Stimulated activated naive CD8-positive, alpha-beta T cell treated with anti-CD3 and anti-CD28 coated beads, Interleukin-15, amount 100 ng/mL, for 72 hours (primary cell): Measurements from ENCODE around the gene TSEN2.

Experiments
- ATAC-seq: fragments of 150-1000 bp; cut with Tn5 transposase; 2 replicates; pipeline ENCODE4 v1.10.0; 2021; ENCODE audit warnings: mild to moderate bottlenecking, moderate library complexity
- DNase-seq, 2 donors: peaks; one replicate each; pipeline ENCODE4 v3.0.0; 2021 to 2022
- H3K27ac Mint-ChIP-seq, 2 donors: one replicate each; pipeline ENCODE4 v1.8.0; 2022; ENCODE audit warnings: mild to moderate bottlenecking in 2 of 2, mixed read lengths in 2 of 2, moderate library complexity in 2 of 2
- H3K27me3 Mint-ChIP-seq: one replicate; pipeline ENCODE4 v1.8.0; 2022; ENCODE audit warnings: mixed read lengths
- H3K4me1 Mint-ChIP-seq: one replicate; pipeline ENCODE4 v1.8.0; 2022; ENCODE audit warnings: mild to moderate bottlenecking, mixed read lengths
- H3K4me3 Mint-ChIP-seq, 2 donors: one replicate each; pipeline ENCODE4 v1.8.0; 2022; ENCODE audit warnings: mild to moderate bottlenecking in 2 of 2, mixed read lengths in 2 of 2, moderate library complexity in 1 of 2
- H3K9me3 Mint-ChIP-seq, 2 donors: one replicate each; pipeline ENCODE4 v1.8.0; 2022; ENCODE audit warnings: mixed read lengths in 2 of 2

Gene TSEN2

DNA sequence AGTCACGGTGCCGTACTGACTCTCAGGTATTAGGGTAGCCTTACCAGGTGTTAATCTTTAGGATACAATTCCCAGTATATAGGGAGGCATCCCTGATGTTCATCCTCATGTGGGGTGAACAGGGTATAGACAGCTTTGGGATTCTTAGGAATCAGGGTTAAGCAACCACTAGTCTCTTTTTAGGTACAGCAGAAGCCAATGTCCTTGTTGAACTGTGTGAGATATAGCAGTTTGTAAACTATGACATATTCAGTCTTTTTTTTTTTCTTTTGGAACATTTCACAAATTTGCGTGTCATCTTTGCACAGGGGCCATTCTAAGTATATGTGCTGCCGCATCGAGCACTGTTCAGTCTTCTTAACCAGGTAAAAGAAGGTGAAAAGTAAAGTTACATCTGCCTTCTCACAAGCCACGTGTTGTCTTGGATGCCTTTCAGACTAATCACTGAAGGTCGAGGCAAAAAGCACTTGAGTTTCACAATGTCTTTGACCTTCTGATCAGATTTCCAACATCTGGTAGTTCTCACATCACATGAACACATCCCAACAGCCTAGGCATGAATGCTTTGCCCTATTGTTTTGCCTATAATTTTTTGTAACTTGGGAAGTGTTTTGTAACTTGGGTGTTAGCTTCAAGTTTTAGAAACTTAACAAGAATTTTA is 17.2 kb downstream of the TSEN2 start:
- H3K9me3 Mint-ChIP-seq: no peaks in the 10 kb centered on the region
- ATAC-seq (no peak), DNase-seq (no peak)
- no peaks in the 10 kb centered on the region for H3K4me1 Mint-ChIP-seq
- H3K4me3 Mint-ChIP-seq: no peak overlapping the region
- H3K27ac Mint-ChIP-seq: no peak overlapping the region
- H3K27me3 Mint-ChIP-seq: no peaks in the 10 kb centered on the region

DNA sequence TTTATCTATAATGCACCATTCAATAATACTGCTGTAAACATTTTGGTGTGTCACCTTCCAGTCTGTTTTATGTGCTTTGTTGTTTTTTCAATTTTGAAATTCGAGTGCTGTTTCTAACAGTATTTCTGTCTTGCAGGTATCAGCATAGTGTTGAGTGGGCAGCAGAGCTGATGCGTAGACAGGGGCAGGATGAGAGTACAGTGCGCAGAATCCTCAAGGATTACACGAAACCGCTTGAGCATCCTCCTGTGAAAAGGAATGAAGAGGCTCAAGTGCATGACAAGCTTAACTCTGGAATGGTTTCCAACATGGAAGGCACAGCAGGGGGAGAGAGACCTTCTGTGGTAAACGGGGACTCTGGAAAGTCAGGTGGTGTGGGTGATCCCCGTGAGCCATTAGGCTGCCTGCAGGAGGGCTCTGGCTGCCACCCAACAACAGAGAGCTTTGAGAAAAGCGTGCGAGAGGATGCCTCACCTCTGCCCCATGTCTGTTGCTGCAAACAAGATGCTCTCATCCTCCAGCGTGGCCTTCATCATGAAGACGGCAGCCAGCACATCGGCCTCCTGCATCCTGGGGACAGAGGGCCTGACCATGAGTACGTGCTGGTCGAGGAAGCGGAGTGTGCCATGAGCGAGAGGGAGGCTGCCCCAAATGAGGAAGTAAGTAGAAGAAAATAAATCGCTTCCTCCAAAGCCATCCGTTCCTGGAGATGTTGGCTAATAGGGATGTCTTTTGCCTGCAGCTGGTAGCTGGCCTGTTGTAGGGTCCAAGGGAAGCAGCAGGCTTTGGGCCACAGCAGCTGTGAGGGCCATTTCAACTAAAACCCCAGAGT is 19.1 kb downstream of the TSEN2 start:
- Mint-ChIP-seq H3K9me3 (no peaks in the 10 kb centered on the region), H3K27ac (no peak overlapping the region), H3K4me3 (no peak overlapping the region), H3K27me3 (no peaks in the 10 kb centered on the region), H3K4me1 (no peaks in the 10 kb centered on the region)
- ATAC-seq (no peak), DNase-seq (no peak)

DNA sequence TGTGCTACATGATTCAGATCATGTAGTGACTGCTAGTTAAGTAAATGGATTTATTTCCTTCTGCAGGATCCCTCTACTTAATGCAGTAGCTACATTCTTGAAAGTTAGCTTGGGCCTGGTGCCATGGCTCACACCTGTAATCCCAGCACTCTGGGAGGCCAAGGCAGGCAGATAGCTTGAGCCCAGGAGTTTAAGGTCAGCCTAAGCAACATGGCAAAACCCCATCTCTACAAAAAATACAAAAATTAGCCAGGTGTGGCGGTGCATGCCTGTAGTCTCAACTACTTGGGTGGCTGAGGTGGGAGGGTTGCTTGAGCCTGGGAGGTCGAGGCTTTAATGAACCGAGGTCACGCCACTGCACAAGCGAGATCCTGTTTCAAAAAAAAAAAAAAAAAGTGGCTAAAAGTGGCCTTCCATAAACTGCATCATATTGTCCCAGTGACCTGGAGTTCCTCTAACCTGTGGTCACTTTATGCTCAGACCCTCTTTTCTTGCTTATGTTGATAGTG is 22.0 kb downstream of the TSEN2 start:
- no peaks in the 10 kb centered on the region for H3K27me3 Mint-ChIP-seq
- ATAC-seq: no peak
- no peaks in the 10 kb centered on the region for H3K9me3 Mint-ChIP-seq
- DNase-seq: no peak
- no peak overlapping the region for H3K4me3 Mint-ChIP-seq
- H3K27ac Mint-ChIP-seq: peak overlapping the region in 1 of 2 donors; percentile 50
- H3K4me1 Mint-ChIP-seq: no peaks in the 10 kb centered on the region

DNA sequence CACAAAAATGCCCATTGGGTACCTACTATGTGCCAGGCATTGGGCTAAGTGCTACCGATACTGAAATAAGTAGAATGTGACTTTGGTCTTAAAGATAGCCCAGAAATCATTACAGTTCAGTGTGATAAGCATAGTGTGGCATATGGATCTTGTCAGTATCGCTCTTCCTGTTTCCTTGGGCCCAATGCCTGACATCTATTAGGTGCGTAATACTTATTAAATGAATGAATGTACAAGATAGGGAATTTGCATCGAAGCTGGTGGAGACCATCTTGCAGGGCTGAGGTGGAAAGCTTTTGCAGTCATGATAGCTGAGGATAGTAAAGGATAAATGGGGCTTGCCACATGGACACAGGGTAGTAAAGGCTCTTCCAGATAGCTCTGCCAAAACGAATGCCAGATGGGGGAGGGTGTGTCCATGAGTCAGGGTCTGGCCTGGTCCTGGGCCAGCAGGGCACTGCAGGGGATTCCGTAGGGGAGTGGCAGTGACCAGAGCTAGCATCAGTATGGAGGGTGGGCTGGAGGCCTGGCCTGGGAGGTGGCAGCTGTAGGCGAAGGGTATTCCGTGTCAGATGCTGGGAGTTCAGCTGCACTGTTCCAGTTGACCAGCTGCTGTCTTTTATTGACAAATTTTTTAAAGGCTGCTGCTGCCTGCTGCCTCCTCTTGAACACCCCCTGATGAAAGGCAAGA is 23.5 kb downstream of the TSEN2 start:
- no peaks in the 10 kb centered on the region for H3K9me3 Mint-ChIP-seq
- H3K27ac Mint-ChIP-seq: no peak overlapping the region
- H3K27me3 Mint-ChIP-seq: no peaks in the 10 kb centered on the region
- no peak for DNase-seq
- no peaks in the 10 kb centered on the region for H3K4me1 Mint-ChIP-seq
- no peak for ATAC-seq
- H3K4me3 Mint-ChIP-seq: no peak overlapping the region

DNA sequence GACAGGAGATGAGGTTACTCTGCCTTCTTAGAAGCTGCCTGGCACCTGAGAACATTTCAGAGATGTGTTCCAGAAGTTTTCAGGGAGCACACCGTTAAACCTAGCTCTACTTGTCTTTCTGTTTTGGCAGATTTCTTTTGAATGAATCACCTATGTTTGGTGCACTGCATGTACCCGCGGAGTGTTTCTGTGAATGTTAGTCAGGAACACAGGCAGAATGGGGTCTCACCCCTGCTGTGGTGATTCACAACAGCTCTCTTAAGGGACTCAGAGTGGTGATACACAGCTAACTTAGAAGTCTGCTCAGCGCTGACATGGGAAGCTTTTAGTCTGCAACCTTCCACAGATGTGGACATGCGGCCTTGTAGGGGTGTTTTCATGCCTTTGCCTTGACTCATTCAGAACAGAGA is 24.0 kb downstream of the TSEN2 start:
- DNase-seq: no peak
- Mint-ChIP-seq H3K9me3 (no peaks in the 10 kb centered on the region), H3K4me1 (no peaks in the 10 kb centered on the region), H3K27ac (no peak overlapping the region), H3K27me3 (no peaks in the 10 kb centered on the region), H3K4me3 (no peak overlapping the region)
- ATAC-seq: no peak

DNA sequence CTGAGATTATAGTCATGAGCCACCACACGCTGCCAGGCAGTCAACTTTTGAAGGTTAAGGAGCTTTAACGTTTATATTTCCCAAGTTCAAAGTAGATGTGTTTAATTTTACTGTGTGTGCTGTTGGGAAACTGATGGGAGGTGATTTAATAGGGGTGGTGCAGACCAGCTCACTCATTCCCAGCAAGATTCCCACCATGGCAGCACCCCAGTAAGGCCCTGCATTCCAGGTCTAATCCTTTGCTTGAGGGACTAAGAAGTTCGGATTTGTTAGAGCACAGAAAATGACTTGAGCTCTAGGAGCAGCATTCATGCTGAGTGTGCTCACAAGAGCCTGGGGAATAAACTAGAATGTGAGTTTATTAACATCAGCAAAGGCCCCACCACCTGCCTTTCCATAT is 25.2 kb downstream of the TSEN2 start:
- DNase-seq: no peak
- ATAC-seq: no peak
- Mint-ChIP-seq H3K27ac (no peak overlapping the region), H3K27me3 (no peaks in the 10 kb centered on the region), H3K4me3 (no peak overlapping the region), H3K9me3 (no peaks in the 10 kb centered on the region), H3K4me1 (peaks cover 6% of the 10 kb centered on the region)

DNA sequence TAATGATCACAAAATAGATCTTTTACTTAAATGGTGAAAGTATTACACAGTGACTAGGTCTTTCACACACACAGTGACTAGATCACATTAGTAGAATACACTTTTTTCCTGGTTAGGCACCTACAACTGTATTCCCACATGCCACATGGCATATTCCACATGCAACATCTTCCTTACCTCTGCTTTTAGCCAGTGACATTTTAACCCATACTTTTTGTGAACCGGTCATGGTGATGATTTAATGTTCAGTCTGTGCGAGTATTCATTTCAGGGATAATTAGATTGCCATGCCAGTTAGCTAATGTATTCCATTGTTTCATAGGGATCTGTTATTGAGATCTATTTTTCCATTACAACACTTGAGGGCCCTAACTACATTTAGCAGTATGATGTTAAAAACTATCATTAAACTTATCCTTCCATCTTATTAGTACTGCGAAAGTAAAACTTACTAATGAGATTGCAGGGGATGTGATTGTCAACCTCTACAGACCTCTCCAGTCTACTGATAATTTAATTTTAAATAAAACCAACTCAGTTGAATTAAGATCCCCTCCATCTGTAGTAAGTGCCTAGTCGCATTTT is 28.3 kb downstream of the TSEN2 start:
- peaks cover 6% of the 10 kb centered on the region for H3K4me1 Mint-ChIP-seq
- H3K27ac Mint-ChIP-seq: no peak overlapping the region
- no peak for ATAC-seq
- DNase-seq: no peak
- no peaks in the 10 kb centered on the region for H3K27me3 Mint-ChIP-seq
- no peaks in the 10 kb centered on the region for H3K9me3 Mint-ChIP-seq
- H3K4me3 Mint-ChIP-seq: no peak overlapping the region

DNA sequence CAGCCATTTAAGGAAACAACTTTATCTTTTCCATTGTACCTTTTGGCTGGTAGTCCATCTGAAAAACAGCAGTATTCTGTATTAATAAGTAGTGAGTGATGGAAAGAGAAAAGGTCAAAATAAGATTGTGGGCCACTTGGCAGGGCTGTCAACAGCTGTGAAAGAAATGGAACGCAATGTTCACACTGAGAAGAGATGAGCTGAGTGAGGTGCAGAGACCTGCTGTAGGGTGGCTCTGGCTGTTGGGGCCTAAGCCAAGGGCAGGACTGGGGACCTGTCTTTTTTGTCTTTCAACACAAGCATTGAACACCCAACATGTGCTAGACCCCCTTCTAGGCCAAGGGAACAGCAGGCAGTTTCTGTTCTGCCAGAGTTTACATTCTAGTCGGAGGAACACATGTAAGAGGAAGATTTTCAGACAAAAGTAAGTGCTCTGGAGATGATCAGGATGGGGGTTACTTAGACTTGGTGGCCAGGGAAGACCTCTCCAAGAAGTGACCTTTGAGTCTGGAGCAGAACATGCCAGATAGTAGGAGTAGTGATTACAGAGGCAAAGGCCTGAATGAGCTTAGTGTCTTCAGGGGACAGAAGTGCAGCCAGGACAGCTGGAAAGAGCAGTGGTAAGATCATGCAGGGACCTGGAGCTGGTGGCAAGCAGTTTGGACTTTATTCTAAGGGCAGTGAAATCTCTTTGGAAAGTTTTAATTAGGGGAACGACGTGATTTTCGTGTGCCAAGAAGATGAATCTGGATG is 29.6 kb downstream of the TSEN2 start:
- Mint-ChIP-seq H3K9me3 (no peaks in the 10 kb centered on the region), H3K27me3 (no peaks in the 10 kb centered on the region)

DNA sequence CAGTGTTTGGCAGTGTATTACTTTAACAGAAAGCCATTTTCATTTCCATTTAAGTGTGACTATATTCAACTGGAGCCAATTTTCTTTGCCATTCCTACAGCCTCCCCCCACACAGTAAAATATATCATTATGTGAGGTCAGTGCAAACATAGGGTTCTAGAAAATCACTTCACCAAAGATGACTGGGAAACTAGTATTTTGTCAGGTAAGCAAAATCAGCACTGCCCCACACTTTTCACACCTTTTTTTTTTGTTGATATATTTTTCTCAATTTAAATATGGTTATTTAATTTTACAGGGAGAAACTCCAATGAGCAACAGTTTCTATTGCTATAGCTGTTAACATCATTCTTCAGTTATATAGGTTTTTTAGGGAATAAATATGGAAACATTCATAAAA is 31.4 kb downstream of the TSEN2 start:
- no peak overlapping the region for H3K27ac Mint-ChIP-seq
- no peak overlapping the region for H3K4me3 Mint-ChIP-seq
- DNase-seq (no peak), ATAC-seq (no peak)
- no peaks in the 10 kb centered on the region for H3K9me3 Mint-ChIP-seq
- H3K4me1 Mint-ChIP-seq: peaks cover 6% of the 10 kb centered on the region
- H3K27me3 Mint-ChIP-seq: no peaks in the 10 kb centered on the region

More for the DNA sequence above, 29.6 kb downstream of the TSEN2 start:
- no peak overlapping the region for H3K27ac Mint-ChIP-seq
- DNase-seq (no peak), ATAC-seq (no peak)
- no peak overlapping the region for H3K4me3 Mint-ChIP-seq
- peaks cover 6% of the 10 kb centered on the region for H3K4me1 Mint-ChIP-seq

DNA sequence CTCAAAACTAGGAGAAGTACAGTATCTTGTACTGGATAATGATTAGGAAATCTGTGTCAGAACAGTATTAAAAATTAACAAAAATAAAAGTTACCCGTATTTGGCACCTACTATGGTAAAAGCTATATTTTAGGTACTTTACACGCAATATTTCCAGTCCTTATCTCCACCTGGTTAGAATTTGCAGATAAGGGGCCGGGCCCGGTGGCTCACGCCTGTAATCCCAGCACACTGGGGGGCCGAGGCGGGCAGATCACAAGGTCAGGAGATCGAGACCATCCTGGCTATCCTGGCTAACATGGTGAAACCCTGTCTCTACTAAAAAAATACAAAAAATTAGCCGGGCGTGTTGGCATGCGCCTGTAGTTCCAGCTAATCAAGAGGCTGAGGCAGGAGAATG is 32.6 kb downstream of the TSEN2 start:
- H3K4me3 Mint-ChIP-seq: no peak overlapping the region
- no peaks in the 10 kb centered on the region for H3K9me3 Mint-ChIP-seq
- H3K27ac Mint-ChIP-seq: peak overlapping the region in 1 of 2 donors; percentile 19
- no peaks in the 10 kb centered on the region for H3K27me3 Mint-ChIP-seq
- ATAC-seq (no peak), DNase-seq (no peak)
- H3K4me1 Mint-ChIP-seq: peaks cover 6% of the 10 kb centered on the region

DNA sequence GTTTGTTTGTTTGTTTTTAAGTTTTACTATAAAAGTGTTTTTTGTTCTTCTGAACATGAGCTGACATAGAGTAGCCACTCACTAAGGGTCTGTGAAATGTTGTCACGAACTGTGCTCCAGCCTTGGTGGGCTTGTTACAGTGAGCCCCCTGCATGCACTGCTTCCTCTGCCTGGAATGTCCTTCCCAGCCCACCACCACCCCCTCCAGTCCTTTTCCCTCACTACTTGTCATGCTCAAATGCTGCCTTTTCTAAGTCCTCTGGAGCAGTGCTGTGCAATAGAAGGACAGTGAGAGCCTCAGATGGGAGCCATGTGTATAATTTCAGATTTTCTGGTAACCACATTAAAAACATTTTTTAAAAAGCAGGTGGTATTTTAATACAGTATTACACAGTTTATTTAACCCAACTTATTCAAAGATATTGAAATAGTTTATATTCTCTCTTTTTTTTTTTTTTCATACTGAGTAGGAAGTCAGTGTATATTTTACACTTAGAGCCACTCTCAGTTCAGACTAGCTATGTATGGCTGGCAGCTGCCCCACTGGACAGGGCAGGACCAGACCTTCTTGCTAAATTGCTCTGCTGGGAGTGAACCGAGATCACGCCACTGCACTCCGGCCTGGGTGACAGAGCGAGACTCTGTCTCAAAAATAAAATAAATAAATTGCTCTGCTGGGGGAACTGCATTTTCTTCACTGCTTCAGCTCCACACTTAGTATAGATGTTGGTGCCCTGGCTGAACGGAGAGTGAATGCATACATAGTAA is 34.2 kb downstream of the TSEN2 start:
- peaks cover 6% of the 10 kb centered on the region for H3K4me1 Mint-ChIP-seq
- no peak for ATAC-seq
- H3K4me3 Mint-ChIP-seq: no peak overlapping the region
- no peaks in the 10 kb centered on the region for H3K9me3 Mint-ChIP-seq
- DNase-seq: no peak
- peak overlapping the region; percentile 41 to 67 for H3K27ac Mint-ChIP-seq
- H3K27me3 Mint-ChIP-seq: no peaks in the 10 kb centered on the region

DNA sequence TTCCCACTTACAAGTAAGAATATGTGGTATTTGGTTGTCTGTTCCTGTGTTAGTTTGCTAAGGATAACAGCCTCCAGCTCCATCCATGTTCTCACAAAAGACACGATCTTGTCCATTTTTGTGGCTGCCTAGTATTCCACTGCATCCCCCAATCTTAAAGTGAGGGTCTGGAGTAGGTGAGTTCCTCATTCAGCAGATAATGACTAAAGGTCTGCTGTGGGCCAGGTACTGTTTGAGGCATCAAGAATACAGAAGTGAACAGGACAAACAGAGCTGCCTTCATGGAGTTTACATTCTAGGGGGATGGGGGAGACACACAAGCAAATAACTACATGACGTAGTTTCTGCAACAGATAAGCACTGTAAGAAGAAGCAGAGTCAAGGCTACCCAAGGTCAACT is 36.7 kb downstream of the TSEN2 start:
- Mint-ChIP-seq H3K27ac (no peak overlapping the region), H3K4me1 (no peaks in the 10 kb centered on the region), H3K27me3 (no peaks in the 10 kb centered on the region), H3K9me3 (no peaks in the 10 kb centered on the region), H3K4me3 (no peak overlapping the region)
- ATAC-seq (no peak), DNase-seq (no peak)

DNA sequence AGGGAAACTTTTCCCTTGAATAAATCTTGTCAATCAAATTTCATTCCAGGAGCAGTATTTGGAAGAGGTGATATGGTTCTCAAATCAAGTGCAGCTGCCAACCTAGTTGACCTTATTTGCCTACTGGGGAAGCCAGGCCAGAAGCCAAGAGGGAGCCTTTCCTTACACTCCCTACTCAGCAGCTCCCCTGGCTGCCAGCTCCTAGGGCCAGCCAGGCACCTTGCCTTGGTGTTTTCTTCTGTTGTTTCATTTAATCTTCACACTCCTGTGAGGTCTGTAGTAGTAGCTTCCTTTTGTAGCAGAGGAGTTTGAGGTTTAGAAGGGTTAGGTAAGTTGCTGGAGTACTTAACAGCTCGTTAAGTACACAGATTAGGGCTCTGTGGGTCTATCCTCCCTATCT is 38.4 kb downstream of the TSEN2 start:
- ATAC-seq (no peak), DNase-seq (no peak)
- no peak overlapping the region for H3K27ac Mint-ChIP-seq
- no peaks in the 10 kb centered on the region for H3K9me3 Mint-ChIP-seq
- H3K27me3 Mint-ChIP-seq: no peaks in the 10 kb centered on the region
- no peaks in the 10 kb centered on the region for H3K4me1 Mint-ChIP-seq
- H3K4me3 Mint-ChIP-seq: no peak overlapping the region

DNA sequence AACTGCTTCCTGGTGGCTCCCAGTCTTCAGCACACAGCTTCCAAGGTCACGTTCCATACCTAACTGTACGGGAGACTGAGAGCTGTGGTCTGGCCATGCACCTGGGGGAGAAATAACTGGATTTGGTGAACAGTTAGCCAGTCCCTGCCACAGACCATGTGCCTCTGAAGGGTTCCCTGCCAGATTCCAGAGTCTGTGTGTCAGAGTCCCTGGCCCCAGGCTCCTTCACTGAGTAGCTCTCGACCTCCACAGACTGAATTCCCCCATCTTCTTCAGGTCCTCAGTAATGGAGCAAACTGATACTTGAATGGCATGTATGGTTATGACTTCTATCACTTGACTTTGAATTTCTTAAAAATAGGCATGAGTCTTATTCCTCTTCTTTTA is 43.5 kb downstream of the TSEN2 start:
- ATAC-seq (no peak), DNase-seq (no peak)
- no peak overlapping the region for H3K27ac Mint-ChIP-seq
- no peaks in the 10 kb centered on the region for H3K9me3 Mint-ChIP-seq
- no peak overlapping the region for H3K4me3 Mint-ChIP-seq
- H3K4me1 Mint-ChIP-seq: no peaks in the 10 kb centered on the region
- no peaks in the 10 kb centered on the region for H3K27me3 Mint-ChIP-seq

DNA sequence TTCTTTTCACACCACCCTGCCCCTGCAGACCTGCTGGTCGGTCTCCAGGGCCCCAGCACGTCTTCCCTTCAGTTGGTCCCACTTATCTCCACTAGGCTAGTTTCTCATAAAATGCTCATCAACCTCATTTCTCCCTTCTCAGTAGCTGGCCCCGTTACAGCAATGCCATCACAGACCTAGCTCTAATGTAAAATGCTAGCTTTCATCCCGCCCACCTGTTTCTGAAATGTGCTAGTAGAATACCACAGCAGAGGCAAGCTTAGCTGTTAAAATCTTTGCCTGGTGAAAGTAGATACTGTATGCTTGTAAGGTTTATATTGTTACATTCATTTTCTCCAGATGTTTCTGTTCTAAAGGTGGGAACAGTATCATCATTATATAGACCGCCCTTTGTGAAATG is 47.9 kb downstream of the TSEN2 start:
- Mint-ChIP-seq H3K27me3 (no peaks in the 10 kb centered on the region), H3K4me3 (no peak overlapping the region), H3K27ac (no peak overlapping the region)

More for the DNA sequence above, 47.9 kb downstream of the TSEN2 start:
- DNase-seq: no peak
- ATAC-seq: no peak
- Mint-ChIP-seq H3K9me3 (no peaks in the 10 kb centered on the region), H3K4me1 (no peaks in the 10 kb centered on the region)
